SK-N-SH (cell line): ENCODE data around the gene PRKAA2.
"Not testable (repeated sequence)": the region's sequence is repeated elsewhere in the genome, so short reads cannot be mapped to it uniquely, and the experiment has no call there.

ENCODE experiments used
- CHD2 ChIP-seq: fragments of 150-350 bp; IDR thresholded peaks from 2 replicates; pipeline ENCODE4 v1.6.1; 2018; ENCODE audit warnings: low read length; ENCODE audit not compliant: partially characterized antibody
- CTCF ChIP-seq: fragments of 200-600 bp; sonication (generic); IDR thresholded peaks from 2 replicates; pipeline ENCODE4 v1.6.1; 2017; ENCODE audit warnings: antibody characterized with exemption, mild to moderate bottlenecking, moderate library complexity
- EP300 ChIP-seq, 2 experiments: IDR thresholded peaks; 2 replicates each; pipeline versions ENCODE4 v1.4.0 to v1.6.1; 2012; ENCODE audit warnings: borderline replicate concordance in 1 of 2, low read depth in 1 of 2, low read length in 1 of 2
- FOSL2 ChIP-seq: IDR thresholded peaks from 2 replicates; pipeline ENCODE4 v1.4.0; 2012; ENCODE audit warnings: low read depth, mild to moderate bottlenecking, moderate library complexity, borderline replicate concordance
- JUND ChIP-seq: IDR thresholded peaks from 2 replicates; pipeline ENCODE4 v1.4.0; 2012
- POLR2AphosphoS5 ChIP-seq: IDR thresholded peaks from 2 replicates; pipeline ENCODE4 v1.6.1; 2012; ENCODE audit warnings: low read depth, low read length
- REST ChIP-seq: IDR thresholded peaks from 2 replicates; pipeline ENCODE4 v1.6.1; 2012; ENCODE audit warnings: mild to moderate bottlenecking, low read depth, low read length, moderate library complexity
- TEAD4 ChIP-seq: IDR thresholded peaks from 2 replicates; pipeline ENCODE4 v1.4.0; 2012; ENCODE audit warnings: mild to moderate bottlenecking, borderline replicate concordance; ENCODE audit not compliant: insufficient read depth

GRCh38 chr1:56595397-56596191 is 49.5 kb upstream of the PRKAA2 start:
- TF ChIP-seq CTCF; POLR2AphosphoS5; JUND; REST; TEAD4; EP300 (IDR thresholded peaks at IDR 0.05; ENCODE audit: borderline replicate concordance in 1 of 2, low read depth in 1 of 2, low read length in 1 of 2); CHD2; FOSL2: not testable (repeated sequence)
